OCI-LY3 (cell line): ENCODE measurements around the gene B4GALT1.

Source experiments
- H2AFZ ChIP-seq: fragments of 200-600, 300-600 bp; shearing (Covaris generic); 2 replicates; pipeline ENCODE4 v1.6.0; 2014; ENCODE audit warnings: antibody characterized with exemption, low read depth, low read length
- H3K27ac ChIP-seq: fragments of 200-600, 300-600 bp; sonication (generic); 2 replicates; pipeline ENCODE4 v1.5.1; 2014; ENCODE audit warnings: mild to moderate bottlenecking, low read length, moderate library complexity, mixed read lengths
- H3K27me3 ChIP-seq: fragments of 200-600, 300-600 bp; sonication (generic); 2 replicates; pipeline ENCODE4 v1.6.1; 2014; ENCODE audit warnings: low read depth, low read length, mixed read lengths
- H3K36me3 ChIP-seq: fragments of 200-600, 300-600 bp; sonication (generic); replicated peaks from 2 replicates; pipeline ENCODE3; 2014; ENCODE audit warnings: low read depth, low read length, mixed read lengths
- H3K4me1 ChIP-seq: fragments of 300-600, 200-600 bp; sonication (generic); 2 replicates; pipeline ENCODE4 v1.6.1; 2014; ENCODE audit warnings: low read length, mixed read lengths
- H3K4me2 ChIP-seq: fragments of 200-600, 300-600 bp; sonication (generic); 2 replicates; pipeline ENCODE4 v1.6.1; 2014; ENCODE audit warnings: low read length, mixed read lengths
- H3K4me3 ChIP-seq: fragments of 300-600, 200-600 bp; sonication (generic); 2 replicates; pipeline ENCODE4 v1.5.1; 2014; ENCODE audit warnings: antibody characterized with exemption, mild to moderate bottlenecking, low read length, moderate library complexity
- H3K79me2 ChIP-seq: fragments of 300-600, 200-600 bp; shearing (Covaris generic); 2 replicates; pipeline ENCODE4 v1.6.1; 2014; ENCODE audit warnings: mild to moderate bottlenecking, low read length, mixed read lengths
- H3K9ac ChIP-seq: fragments of 300-600, 200-600 bp; shearing (Covaris generic); 2 replicates; pipeline ENCODE4 v1.6.0; 2014; ENCODE audit warnings: mild to moderate bottlenecking, low read length, moderate library complexity
- H3K9me3 ChIP-seq: fragments of 200-600, 300-600 bp; shearing (Covaris generic); 2 replicates; pipeline ENCODE4 v1.6.1; 2014; ENCODE audit warnings: low read length, mixed read lengths; ENCODE audit not compliant: insufficient read depth
- H4K20me1 ChIP-seq: fragments of 200-600, 300-600 bp; sonication (generic); 2 replicates; pipeline ENCODE4 v1.6.1; 2016; ENCODE audit warnings: low read length, mixed read lengths; ENCODE audit not compliant: insufficient read depth
- CTCF ChIP-seq: fragments of 200-600, 300-600 bp; sonication (generic); IDR thresholded peaks from 2 replicates; pipeline ENCODE4 v1.5.1; 2014; ENCODE audit warnings: antibody characterized with exemption, low read length, low read depth
- EZH2phosphoT487 ChIP-seq: fragments of 200-600 bp; shearing (Covaris generic); IDR thresholded peaks from 2 replicates; pipeline ENCODE4 v1.6.1; 2018; ENCODE audit warnings: antibody characterized with exemption, mixed run types, low read depth

Gene B4GALT1

DNA sequence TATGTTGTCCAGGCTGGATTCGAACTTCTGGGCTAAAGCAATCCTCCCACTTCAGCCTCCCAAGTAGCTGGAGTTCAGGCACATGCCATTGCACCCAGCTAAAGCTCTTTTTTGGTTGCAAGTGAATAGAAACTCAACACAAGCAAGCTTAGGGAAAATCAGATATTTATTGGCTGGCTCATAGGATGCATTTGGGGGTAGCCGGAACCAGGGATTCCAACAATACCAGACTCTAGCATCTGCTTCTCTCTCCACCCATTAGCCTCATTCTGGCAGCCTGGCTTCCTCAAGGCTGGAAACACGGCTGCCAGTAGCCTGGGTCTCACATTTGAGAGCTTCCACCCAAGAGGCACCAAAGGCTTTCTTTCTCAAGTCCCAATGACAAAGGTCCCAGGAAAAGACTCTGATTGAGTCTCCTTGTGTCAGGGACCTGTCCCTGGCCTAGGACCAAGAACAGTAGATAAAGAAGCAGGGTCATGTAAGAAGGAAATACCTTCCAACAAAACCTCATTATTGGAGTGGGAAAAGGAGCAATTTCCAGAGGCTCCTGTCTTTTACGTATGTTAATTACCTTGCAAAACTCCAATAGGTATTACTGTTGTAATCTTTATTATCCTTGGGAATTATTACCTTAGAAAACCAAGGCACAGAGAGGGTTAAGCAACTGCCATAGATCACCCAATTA lies 23.0 kb upstream of the B4GALT1 start:
- H3K36me3 ChIP-seq = no peaks in the 10 kb centered on the region
- H3K4me2 ChIP-seq = no peak overlapping the region
- H3K9ac ChIP-seq = no peak overlapping the region
- no peak overlapping the region for H2AFZ ChIP-seq
- H3K4me3 ChIP-seq = no peak overlapping the region
- H3K27ac ChIP-seq = no peak overlapping the region
- H3K9me3 ChIP-seq = no peaks in the 10 kb centered on the region
- TF ChIP-seq EZH2phosphoT487 = no peak
- no peak for TF ChIP-seq CTCF
- peaks cover 26% of the 10 kb centered on the region for H3K4me1 ChIP-seq
- no peaks in the 10 kb centered on the region; the same call in 1 of the 2 replicates for H3K27me3 ChIP-seq
- H4K20me1 ChIP-seq = no peaks in the 10 kb centered on the region
- H3K79me2 ChIP-seq = no peaks in the 10 kb centered on the region

GRCh38 chr9:33189331-33189791 lies 22.2 kb upstream of the B4GALT1 start:
- H3K4me1 ChIP-seq = peaks cover 30% of the 10 kb centered on the region
- H3K36me3 ChIP-seq = no peaks in the 10 kb centered on the region
- no peaks in the 10 kb centered on the region for H3K79me2 ChIP-seq
- no peak overlapping the region for H3K9ac ChIP-seq
- H3K4me2 ChIP-seq = no peak overlapping the region
- no peaks in the 10 kb centered on the region; the same call in 1 of the 2 replicates for H3K27me3 ChIP-seq
- no peak overlapping the region for H3K27ac ChIP-seq
- H3K4me3 ChIP-seq = no peak overlapping the region
- H4K20me1 ChIP-seq = no peaks in the 10 kb centered on the region
- no peaks in the 10 kb centered on the region for H3K9me3 ChIP-seq
- no peak overlapping the region for H2AFZ ChIP-seq
- TF ChIP-seq CTCF (no peak), EZH2phosphoT487 (no peak)

- Histone ChIP-seq H3K4me1 (peaks cover 30% of the 10 kb centered on the region), H3K36me3 (no peaks in the 10 kb centered on the region), H3K9ac (no peak overlapping the region), H2AFZ (no peak overlapping the region), H3K79me2 (no peaks in the 10 kb centered on the region), H3K27ac (no peak overlapping the region), H3K4me3 (no peak overlapping the region), H3K27me3 (no peaks in the 10 kb centered on the region; the same call in 1 of the 2 replicates), H3K4me2 (no peak overlapping the region), H4K20me1 (no peaks in the 10 kb centered on the region), H3K9me3 (no peaks in the 10 kb centered on the region)
- TF ChIP-seq CTCF (no peak), EZH2phosphoT487 (no peak)
Observed at GRCh38 chr9:33188711-33189110, 21.6 kb upstream of the B4GALT1 start.

DNA sequence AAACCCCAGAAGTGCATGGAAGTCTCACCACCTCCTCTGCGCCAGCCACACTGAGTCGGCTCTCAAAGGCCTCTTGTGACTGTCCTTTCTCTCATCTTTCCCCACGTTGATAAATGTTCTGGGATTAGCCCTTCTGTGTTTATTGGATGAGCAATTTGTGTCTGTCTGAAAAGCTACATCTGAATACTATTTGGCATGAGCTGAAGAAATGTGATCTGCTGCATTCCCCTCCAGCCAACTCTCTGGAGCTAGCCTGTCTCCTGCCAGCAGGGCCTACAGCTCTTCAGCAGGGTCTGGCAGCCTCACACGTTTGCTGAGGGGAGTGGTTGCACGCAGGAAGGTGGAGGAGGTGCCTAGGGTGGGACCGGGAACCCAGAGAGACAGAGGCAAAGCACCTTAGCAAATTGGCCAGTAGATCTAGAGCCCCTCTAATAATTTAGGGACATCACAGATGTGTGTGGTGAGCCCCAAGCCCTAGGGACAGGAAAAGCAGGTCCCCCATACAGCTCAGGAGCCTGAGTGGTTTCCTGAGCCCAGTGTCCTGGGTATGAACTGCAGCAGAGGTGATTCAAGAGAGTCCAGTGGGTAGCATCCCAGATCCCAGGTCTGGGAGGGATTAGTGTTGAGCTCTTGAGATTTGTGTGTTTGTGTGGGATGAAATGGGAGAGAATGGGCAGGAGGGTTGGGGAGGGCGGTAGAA lies 20.5 kb upstream of the B4GALT1 start:
- Histone ChIP-seq H3K27ac (no peak overlapping the region), H3K27me3 (no peaks in the 10 kb centered on the region; the same call in 1 of the 2 replicates)

More for the DNA sequence above, 20.5 kb upstream of the B4GALT1 start:
- H3K9me3 ChIP-seq = no peaks in the 10 kb centered on the region
- H4K20me1 ChIP-seq = no peaks in the 10 kb centered on the region
- 0 out of 2 replicates have a peak overlapping the region, but pooled peaks have one; percentile 50 for H3K4me3 ChIP-seq
- H2AFZ ChIP-seq = peak overlapping the region; percentile 67
- H3K4me2 ChIP-seq = peak overlapping the region; percentile 60
- no peaks in the 10 kb centered on the region for H3K79me2 ChIP-seq
- peaks cover 30% of the 10 kb centered on the region for H3K4me1 ChIP-seq
- H3K36me3 ChIP-seq = no peaks in the 10 kb centered on the region
- H3K9ac ChIP-seq = no peak overlapping the region
- no peak for TF ChIP-seq EZH2phosphoT487
- no peak for TF ChIP-seq CTCF
